HG02571 (cell line): ENCODE data around the gene FLOT2.
"Not testable (repeated sequence)": the region's sequence is repeated elsewhere in the genome, so short reads cannot be mapped to it uniquely, and the experiment has no call there.

Experiments
- ATAC-seq: cut with Tn5 transposase; IDR thresholded peaks from one replicate; pipeline ENCODE4 v1.9.1; 2021; ENCODE audit warnings: mild to moderate bottlenecking, moderate library complexity; ENCODE audit not compliant: unreplicated experiment

FLOT2 gene

DNA sequence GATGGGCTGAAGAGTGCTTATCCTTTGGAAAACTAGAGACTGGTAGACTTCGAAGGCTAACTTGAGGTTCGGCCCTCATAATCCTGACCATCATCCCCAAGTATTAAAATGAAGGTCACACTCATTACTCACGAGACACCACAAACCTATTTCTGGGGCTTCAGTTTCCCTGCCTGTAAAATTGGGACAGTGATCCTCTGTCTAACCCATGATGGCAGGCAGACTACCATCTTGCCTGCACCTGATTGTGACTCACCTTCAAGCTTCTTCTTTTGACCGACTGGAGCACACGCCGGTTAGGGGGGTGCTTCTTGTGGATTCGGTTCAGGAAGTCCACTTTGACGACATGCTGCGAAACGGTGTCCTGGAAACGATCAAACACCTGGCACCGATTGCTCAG, 19.5 kb upstream of the FLOT2 start:
- no peak for ATAC-seq

DNA sequence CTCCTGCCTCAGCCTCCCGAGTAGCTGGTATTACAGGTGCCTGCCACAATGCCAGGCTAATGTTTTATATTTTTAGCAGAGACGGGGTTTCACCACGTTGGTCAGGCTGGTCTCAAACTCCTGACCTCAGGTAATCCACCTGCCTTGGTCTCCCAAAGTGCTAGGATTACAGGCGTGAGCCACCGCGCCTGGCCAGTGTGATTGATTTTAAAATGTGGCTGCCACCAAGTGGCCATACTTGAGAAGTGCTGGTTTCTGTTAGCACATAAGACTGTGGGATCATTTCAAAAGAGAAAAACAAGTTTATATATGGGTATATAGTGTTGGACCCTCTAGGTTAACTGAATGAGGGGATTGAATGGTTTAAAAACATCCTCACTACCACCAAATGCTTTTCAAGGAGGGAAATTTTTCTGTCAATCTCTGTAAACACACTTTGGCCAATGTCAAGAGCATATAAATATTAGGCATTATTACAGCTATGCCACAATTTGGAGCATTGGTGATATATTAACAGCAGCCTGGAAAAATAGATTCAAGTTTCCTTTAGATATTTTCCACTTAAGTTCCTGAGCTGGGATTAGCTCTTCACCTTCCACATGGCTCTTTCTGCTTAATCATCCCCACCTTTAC, 18.9 kb upstream of the FLOT2 start:
- ATAC-seq: no peak

DNA sequence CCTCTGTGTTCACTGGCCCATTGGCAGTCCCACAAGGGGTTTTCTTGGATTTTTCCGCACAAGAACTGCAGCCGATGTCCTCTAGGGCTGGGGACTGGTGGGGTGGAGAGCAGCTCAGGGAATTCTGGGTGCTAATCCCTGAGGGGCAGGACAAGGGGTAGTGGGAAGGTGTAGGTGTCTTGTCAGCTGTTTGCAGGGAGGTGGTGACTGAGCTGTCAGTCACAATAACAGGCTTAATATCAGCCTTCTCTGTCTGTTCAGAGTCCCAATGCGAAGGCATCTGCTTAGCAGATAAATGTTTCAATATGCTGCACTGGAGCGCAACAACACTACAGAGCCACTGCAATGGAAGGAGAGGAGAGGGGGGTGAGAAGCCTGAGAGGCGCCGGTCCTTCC, 15.4 kb upstream of the FLOT2 start:
- no peak for ATAC-seq

DNA sequence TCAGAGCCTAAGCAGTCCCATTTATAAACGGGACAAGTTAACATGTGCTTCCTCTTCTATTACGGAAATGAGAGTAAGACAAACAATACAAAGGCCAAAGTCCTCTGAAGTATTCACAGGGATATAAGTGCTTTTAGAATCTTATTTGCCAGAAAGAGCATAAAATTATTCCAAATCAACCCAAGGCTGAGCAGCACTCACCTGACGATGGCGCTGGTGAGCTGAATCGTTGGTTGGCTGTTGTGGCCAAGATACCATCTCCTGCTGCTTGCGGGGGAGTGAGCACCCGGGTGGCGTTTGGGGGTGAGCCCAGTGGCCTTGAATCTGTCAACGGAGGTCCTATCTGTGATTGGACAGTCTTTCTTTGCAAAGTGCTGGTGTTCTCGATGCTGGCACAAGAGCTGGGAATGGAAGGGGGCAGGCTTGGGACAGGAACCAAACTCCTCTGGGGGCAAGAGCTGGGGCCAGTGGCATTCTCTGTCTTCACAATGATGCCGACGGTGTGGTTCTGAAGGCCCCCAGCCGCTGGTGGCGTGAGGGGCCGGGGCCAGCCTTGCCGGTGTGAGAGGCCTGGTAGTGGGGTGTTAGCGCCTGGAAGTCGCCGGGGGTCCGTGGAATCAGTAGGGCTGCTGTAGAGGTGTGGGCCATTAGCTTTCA, 14.9 kb upstream of the FLOT2 start:
- no peak for ATAC-seq

DNA sequence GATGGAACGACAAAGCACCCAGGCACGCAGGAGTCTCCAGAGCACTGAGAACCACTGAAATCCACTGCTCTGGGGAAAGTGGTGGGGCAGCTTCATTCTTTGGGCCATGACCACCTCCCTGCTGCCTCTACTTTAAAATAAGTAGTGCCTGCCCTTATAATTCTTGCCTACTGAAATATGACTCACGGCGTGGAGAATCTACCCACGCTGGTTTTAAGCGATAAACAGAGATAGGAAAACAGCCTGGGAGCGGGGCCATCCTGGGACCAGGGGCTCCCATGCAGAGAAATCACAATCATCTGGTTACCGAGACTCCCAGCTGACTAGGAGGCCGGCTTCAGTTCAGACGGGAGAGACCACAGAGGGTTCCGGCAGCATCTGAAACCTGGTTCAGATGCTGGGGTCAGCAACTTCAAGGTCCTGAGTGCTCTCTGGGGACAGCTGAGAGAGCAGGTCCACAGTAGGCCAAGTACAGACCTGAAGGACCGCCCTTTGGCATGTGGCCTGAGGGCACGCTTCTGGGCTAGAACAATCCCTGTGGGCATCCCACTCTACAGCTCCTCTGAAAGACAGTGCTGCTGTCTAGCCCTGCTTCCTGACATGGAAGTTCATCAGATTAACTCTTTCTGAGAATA, 14.0 kb upstream of the FLOT2 start:
- ATAC-seq: no peak

DNA sequence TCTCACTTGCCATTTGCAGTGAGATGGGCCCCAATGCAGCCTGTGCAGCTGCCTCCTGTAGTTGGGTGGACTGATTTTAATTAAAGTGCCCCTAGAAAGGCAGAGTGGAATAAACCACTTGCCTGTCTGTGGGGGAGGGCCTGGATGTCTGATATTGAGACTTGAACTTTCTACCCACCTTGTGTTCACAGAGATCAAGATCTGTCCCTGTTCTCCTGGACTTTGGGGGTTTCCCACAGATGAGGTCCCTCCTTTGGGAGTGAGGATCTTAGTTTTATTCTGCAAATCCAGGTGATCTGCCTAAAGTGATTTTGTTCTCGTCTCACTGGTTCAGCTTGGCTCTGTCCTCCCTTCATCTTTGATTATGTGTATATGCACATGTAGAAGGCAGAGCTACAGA, 13.0 kb upstream of the FLOT2 start:
- ATAC-seq: no peak

DNA sequence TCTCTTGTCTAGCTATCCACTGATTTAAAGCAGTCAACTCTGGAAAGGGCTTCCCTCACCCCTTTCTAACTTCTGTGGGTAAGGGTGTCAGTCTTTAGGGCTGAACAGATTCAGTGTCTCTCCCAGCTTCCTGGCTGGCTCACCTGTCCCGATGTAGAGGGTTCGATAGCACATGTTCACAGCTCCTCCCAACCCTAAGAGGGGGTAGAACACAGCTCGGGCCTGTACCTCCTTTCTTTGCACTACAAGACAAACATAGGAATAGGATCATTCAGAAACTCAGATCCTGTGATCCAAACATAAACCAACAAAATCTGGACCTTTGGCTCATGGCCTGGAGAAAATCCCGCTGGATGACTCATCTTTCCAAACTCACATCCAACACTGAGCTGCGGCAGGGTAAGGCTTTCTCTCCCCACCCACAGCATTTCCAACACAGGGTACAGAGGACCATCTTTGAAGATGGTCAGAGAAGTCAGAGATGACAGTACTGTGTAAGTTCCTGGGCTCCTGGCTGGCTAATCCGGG, 11.2 kb upstream of the FLOT2 start:
- no peak for ATAC-seq

DNA sequence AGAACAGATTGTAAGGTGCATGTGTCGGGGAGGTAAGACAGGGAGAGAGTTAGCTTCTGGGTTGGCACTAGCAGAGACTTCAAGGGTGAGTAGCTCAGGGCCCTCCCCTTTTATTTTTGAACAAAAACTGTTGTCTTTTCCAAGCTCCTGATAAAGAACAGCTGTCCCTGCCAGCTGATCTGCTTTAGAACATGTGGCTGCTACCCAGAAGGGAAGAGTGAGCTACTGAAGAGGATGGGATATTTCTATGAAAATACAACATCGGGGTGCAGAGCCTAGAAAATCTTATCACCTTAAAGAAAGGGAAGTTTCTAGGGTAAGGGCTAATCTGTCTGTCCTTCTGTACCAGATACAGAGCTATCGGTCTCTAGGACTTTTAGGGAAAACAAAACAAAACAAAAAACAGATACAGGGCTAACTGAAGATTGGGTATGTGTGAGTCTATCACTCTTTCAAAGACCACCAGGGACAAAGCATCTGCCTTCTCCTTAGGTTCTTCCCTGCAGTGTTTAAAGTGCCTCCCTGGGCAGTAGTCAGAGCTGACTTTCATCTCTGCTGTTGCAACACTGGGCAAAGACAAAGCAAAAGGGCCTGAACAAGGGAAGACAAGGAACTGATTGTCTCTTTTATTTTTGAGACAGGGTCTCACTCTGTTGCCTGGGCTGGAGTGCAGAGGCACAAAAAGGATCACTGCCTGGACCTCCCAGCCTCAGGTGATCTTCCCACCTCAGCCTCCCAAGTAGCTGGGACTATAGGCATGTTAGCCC, 10.4 kb upstream of the FLOT2 start:
- ATAC-seq: no peak

DNA sequence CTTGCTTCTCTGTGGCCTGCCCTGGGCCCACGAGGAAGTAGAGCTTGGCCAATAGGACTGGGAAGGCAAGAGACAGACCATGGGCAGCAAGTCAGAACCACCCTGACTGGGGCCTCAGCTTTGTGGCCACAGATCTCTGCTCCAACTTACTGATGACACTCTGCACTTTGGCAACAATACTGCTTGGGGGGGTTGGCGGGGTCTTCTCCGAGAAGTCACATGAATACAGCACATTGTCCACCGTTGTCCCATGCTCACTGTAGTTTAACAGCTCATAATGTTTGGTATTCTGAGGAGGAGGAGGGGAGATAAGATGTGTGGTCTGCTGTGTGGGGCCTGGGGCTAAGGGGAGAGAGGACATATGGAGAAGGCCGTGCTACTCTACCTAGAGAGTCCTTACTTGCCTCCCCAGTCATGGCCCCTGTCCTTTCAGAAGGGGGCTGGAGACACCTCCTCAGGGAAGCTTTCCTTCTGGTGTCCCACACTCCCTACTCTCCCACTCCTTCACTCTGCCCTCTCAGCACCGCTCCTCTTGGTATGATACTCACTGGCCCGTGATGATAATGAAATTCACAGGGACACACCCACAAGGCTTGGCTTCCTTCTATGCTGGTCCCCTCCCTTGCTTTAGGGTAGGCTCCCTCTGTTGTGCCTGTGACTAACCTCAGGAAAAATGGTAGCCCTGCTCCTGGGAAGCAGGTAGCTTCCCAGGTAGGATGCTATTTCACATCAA, 9.3 kb upstream of the FLOT2 start:
- no peak for ATAC-seq

DNA sequence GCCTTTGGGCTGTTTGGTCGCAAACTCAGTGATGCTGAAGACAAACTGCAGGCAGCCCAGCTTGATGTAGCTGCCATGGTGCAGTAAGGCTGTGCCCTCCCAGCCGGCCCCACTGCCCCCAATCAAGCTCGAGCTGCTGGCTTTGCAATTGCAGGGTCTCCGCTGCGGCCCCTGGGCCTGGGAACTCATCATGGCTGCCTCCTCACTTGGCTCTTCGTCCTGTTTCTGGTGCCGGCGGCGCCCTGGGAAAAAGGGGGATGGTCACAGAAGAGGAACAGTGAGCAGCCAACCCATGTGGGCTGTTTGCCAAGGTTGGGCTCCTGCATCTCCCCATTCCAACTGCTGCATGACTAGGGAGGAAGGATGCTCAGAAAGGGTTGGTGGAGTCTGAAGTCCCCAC, 8.7 kb upstream of the FLOT2 start:
- no peak for ATAC-seq

DNA sequence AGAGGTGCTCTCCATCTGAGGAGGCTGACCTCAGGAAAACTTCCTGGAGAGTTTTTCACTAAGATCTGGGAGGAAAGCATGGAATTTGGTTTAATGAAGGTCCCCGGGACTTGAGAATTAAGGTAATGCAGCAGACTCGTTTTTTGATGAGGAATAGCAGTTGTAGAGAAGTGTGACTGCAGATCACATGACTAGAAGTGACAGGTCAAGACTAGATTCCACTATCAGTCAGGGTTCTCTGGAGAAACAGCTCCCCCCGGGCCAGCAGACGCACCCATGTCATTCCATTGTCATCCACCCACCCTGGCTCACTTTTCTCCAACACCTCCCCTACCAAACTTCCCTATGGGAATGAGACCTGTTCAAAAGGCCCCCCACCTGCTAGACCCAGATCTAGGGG, 7.3 kb upstream of the FLOT2 start:
- no peak for ATAC-seq

DNA sequence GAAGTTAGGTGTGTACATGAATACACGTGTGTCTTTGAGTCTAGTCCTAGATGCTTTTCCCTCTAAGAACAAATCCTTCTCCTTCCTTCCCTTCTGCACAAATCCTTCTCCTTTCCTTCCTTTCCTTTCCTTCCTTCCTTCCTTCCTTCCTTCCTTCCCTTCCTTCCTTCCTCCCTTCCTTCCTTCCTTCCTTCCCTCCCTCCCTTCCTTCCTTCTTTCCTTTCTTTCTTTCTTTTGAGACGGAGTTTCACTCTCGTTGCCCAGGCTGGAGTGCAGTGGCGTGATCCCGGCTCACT, 6.0 kb upstream of the FLOT2 start:
- not testable (repeated sequence) for ATAC-seq

DNA sequence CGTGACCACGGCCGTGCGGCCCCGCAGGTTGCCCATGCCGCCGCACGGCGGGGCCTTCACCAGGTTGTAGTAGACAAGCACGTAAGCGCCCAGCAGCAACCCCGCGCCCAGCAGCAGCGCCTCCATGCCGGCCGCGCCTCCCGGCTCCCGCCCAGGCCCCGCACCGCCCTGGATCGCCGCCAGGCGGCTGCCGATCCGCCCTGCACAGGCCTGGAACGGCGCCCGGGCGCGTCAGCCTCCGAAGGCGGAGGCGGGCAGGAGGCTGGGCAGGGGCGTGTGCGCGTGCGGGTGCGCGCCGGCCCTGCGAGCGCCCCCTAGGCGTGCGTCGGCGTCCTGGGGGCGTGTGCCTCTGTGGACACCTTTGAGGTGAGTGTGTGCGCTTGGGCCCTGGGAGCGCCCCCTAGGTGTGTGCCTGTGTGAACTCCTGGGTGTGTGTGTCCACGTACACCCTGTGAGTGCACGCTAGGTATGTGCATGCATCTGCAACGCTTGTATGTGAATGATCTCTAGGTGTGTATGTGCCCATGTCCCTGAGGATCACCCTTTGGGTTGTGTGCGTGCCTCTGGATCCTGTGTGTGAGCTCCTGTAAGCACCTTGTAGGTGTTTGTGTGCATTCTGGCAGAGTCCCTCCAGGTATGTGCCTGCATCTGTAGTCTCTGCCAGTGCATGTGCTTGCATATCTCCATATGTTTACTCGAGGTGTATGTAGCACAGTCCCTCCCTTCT, 5.4 kb upstream of the FLOT2 start, which contains the start of gene DHRS13:
Gene DHRS13, minus strand, starts transcription at position 261 of the 727 bp plus-strand sequence. Its CDS starts 135 bp downstream, at position 126.
- peak; percentile 88 for ATAC-seq

DNA sequence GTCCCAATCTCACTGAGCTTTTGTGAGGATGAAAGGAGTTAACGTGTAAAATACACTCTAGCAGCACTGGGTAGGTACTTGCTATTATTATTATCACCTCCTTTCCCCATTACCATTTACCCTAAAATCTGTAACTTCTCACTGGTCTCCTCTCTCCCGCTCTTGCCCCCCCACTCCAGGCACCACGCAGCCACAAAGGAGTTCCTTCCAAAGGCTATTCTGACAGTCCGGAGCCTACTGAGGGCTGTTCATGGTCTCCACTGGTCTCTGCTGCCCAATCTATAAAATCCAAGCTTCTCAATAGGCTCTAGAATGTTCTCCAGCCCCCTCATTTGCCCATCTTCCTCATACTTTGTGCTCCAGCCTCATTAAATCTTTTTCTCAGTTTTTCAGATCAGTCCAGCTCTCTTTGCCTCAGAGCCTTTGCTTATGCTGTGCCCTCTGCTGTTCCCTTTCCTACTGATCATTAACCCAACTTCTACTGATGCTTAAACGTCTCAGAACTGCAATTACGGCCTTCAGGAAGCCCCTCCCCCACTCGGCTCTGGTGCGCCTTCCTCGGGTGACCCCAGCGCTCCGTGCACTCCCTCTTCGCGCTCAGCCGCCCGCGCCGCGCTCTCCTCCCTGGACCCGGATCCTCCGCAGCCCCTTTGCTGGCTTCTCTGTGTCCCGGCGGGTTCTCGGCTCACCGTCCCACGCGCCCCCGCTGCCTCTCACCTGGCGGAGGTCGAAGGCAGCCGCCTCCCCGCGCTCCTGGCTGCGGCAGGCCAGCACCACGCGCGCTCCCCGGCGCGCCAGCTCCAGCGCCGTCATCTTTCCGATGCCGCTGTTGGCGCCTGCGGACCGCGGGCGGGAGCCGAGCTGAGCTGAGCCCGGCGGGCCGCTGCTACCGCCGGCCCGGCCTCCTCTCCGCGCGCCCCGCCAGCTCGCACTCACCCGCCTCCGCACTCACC, 4.6 kb upstream of the FLOT2 start:
- ATAC-seq: peak; percentile 26

DNA sequence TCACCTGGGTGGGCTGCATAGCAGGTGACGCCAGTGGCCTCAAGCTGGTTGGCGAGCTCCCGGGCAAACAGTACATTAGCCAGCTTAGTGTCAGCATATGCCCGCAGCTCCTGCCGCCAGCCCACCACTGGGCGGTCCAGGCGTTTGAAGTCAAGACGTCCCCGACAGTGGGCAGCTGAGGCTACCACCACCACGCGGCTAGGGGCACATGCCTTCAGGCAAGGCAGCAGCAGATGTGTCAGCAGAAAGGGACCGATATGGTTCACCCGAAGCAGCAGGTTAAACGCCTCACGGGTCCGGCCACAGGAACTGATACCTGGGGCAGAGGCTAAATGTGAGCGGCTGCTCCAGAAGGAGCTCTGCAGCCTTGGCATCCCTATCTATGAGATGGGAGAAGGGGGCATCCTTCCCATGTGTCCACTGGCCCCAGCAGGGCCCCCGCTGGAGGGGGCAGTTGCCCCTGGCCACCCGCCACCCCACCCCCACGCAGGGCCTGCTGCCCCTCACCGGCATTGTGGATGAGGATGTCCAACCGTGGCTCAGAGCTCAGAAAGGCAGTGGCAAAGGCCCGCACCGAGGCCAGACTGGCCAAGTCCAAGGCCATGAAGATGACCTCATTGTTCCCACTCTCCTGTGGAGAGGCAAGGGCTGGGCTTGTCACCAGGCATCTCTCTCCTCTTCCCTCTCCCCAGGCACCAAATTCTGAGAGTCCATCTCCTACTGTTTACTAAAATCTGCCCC, 3.6 kb upstream of the FLOT2 start:
- no peak for ATAC-seq

DNA sequence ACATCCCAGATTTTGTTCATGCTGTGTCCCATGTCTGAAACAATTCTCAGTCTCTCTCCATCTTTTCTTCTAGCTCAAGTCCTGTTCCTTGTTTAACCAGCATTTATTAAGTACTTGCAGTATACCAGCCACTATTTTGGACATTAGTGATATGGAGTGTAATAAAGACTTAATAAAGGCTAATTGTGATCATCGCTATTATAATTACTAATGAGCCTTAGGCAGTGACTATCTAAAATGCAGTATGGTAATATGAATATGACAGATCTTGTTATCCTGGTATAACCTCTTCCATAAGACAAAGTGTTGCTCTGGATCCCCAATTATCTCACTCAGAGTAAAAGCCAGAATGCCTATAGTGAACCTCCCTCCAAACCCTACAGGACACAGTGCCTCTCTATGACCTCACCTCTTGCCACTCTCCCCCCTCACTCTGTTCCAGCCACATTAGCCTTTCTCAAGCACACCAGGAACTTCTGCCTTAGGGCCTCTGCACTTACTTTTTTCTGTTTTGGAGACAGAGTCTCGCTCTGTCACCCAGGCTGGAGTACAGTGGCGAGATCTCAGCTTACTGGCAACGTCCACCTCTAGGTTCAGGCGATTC, 1.8 kb upstream of the FLOT2 start:
- no peak for ATAC-seq

DNA sequence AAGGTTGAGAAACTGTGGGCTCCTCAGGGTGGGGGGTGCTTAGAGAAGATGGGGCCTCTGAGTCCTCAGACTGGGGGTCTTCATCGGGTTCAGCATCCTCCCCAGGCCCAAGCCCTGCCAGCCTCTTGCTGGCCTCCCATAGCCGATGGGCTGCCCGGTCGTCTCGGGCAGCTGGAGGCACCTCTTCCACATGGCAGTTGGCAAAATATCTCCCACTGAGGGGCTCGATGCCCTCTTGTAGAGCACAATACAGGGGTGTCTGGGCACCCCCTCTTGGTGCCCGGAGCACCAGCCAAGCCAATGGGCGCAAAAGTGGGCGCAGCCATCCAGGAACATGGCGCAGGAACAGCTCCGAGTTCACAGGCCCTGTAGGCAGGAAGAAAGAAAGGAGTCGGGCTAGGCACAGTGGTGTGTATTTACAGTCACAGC, 1.0 kb upstream of the FLOT2 start:
- no peak for ATAC-seq
